GM11168 (cell line): Measurements from ENCODE around the gene PDLIM3.

Source experiments
- in situ Hi-C: fragments of 300-500 bp; cut with MboI; formaldehyde crosslinking; loops from one replicate; pipeline ENCODE4 v1.12.0; 2022; ENCODE audit warnings: low sequenced_read_pairs; ENCODE audit not compliant: unreplicated experiment

PDLIM3 gene

GRCh38 chr4:185480016-185480732 lies 55.1 kb downstream of the PDLIM3 start:
- in situ Hi-C loops: loop anchor here (10.0 kb wide), 1 partner anchor 105 kb away; no protein-coding TSS in a partner anchor

GRCh38 chr4:185479507-185479971 lies 55.8 kb downstream of the PDLIM3 start:
- in situ Hi-C loops: no loop called here

GRCh38 chr4:185473247-185473646 lies 62.1 kb downstream of the PDLIM3 start:
- in situ Hi-C loops: no loop called here

- in situ Hi-C loops: no loop called here
Measured at GRCh38 chr4:185472103-185472542, 63.2 kb downstream of the PDLIM3 start.

- in situ Hi-C loops: no loop called here
Measured at GRCh38 chr4:185471235-185472102, 63.8 kb downstream of the PDLIM3 start, which contains the start of gene CCDC110. CCDC110 (minus strand) TSS chr4:185471733; CDS start chr4:185471683, 50 bp downstream.

GRCh38 chr4:185470501-185471195 lies 64.7 kb downstream of the PDLIM3 start:
- in situ Hi-C loops: no loop called here

- in situ Hi-C loops: loop anchor here (5.0 kb wide), 1 partner anchor 133 kb away; no protein-coding TSS in a partner anchor
Measured at GRCh38 chr4:185469580-185470154, 65.6 kb downstream of the PDLIM3 start.

GRCh38 chr4:185468999-185469398 lies 66.3 kb downstream of the PDLIM3 start:
- in situ Hi-C loops: loop anchor here (5.0 kb wide), 1 partner anchor 133 kb away; no protein-coding TSS in a partner anchor

GRCh38 chr4:185467991-185468390 lies 67.3 kb downstream of the PDLIM3 start:
- in situ Hi-C loops: loop anchor here (5.0 kb wide), 1 partner anchor 134 kb away; no protein-coding TSS in a partner anchor

GRCh38 chr4:185467101-185467500 lies 68.2 kb downstream of the PDLIM3 start:
- in situ Hi-C loops: loop anchor here (5.0 kb wide), 1 partner anchor 135 kb away; no protein-coding TSS in a partner anchor

- in situ Hi-C loops: loop anchor here (5.0 kb wide), 1 partner anchor 137 kb away; no protein-coding TSS in a partner anchor
Measured at GRCh38 chr4:185465707-185466106, 69.6 kb downstream of the PDLIM3 start.

- in situ Hi-C loops: loop anchor here (5.0 kb wide), 1 partner anchor 137 kb away; no protein-coding TSS in a partner anchor
Measured at GRCh38 chr4:185464887-185465286, 70.4 kb downstream of the PDLIM3 start.

- in situ Hi-C loops: no loop called here
Measured at GRCh38 chr4:185464183-185464582, 71.1 kb downstream of the PDLIM3 start.

GRCh38 chr4:185463541-185463940 lies 71.8 kb downstream of the PDLIM3 start:
- in situ Hi-C loops: no loop called here

GRCh38 chr4:185461565-185461964 lies 73.7 kb downstream of the PDLIM3 start:
- in situ Hi-C loops: no loop called here

- in situ Hi-C loops: no loop called here
Measured at GRCh38 chr4:185457136-185457535, 78.2 kb downstream of the PDLIM3 start.

GRCh38 chr4:185456131-185456530 lies 79.2 kb downstream of the PDLIM3 start:
- in situ Hi-C loops: no loop called here
